ENCODE results near the gene AARSD1. TPM values are rescaled to one million over a fixed set of nuclear protein-coding genes. Genes with fewer than 3 reads are reported as not detected.
"Not testable (repeated sequence)": the region's sequence is repeated elsewhere in the genome, so short reads cannot be mapped to it uniquely, and the experiment has no call there.

The AARSD1 gene
- total RNA-seq, 1 experiment from 2014 or later, result 35.4 TPM

DNA sequence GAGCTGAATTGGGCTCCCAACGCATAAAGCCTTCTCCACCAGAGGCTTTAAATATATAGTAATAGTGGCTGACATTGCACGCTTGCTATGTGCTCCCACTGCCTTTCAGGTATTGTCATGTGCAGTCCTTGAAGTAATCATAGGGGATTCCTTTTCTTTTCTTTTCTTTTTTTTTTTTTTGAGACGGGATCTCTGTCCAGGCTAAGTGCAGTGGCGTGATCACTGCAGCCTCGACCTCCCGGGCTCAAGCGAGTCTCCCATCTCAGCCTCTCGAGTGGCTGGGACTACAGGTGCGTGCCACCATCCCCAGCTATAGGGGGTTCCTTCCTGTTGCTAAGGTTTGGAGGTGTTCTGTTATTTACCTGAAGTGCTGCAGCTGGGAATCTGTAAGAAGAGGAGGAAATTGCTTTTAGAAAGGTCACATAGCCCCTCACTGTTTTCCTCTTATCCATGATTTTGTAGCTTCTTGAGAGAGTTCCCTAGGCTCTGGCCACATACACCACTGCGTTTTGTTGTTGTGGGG lies 34.8 kb upstream of the AARSD1 start:
- Histone ChIP-seq H3K36me3 (ENCODE audit: low read depth) (peaks cover 44% of the 10 kb centered on the region), H3K4me1 (replicated peaks; ENCODE audit: insufficient read depth) (peaks cover 33% of the 10 kb centered on the region), H3K4me2 (peak overlapping the region; percentile 100), H3K79me2 (ENCODE audit: low read depth) (peaks cover 34% of the 10 kb centered on the region), H3K4me3 (peak overlapping the region; percentile 91), H3K9me3 (ENCODE audit: insufficient read depth, low read depth) (no peaks in the 10 kb centered on the region), H3K9me2 (ENCODE audit: insufficient read depth) (no peaks in the 10 kb centered on the region), H3K27ac (peak overlapping the region; percentile 97), H2AFZ (peak overlapping the region; percentile 62; the same call in 1 of the 2 replicates), H3K27me3 (ENCODE audit: insufficient read depth, low read depth) (no peaks in the 10 kb centered on the region), H3F3A (ENCODE audit: insufficient read depth, low read depth) (peaks cover 65% of the 10 kb centered on the region), H4K20me1 (ENCODE audit: insufficient read depth) (peaks cover 25% of the 10 kb centered on the region)
- no TSS peak for BruUV-seq (replicated peaks)
- no peak for DNase-seq
- intact Hi-C loops (cut with micrococcal nuclease; ENCODE audit: unreplicated experiment), result no loop called here
- POLR2A ChIA-PET (ENCODE audit: unreplicated experiment), result interaction anchor here (0.7 to 1.2 kb wide), 2 partner anchors 12 to 34 kb away, joined by 3 to 8 read pairs; no protein-coding TSS in a partner anchor
- CTCF ChIA-PET, result no interaction called here
- TF ChIP-seq EZH2 (IDR thresholded peaks at IDR 0.05; ENCODE audit: low read depth), result no peak
- TF ChIP-seq, protein P1, sequence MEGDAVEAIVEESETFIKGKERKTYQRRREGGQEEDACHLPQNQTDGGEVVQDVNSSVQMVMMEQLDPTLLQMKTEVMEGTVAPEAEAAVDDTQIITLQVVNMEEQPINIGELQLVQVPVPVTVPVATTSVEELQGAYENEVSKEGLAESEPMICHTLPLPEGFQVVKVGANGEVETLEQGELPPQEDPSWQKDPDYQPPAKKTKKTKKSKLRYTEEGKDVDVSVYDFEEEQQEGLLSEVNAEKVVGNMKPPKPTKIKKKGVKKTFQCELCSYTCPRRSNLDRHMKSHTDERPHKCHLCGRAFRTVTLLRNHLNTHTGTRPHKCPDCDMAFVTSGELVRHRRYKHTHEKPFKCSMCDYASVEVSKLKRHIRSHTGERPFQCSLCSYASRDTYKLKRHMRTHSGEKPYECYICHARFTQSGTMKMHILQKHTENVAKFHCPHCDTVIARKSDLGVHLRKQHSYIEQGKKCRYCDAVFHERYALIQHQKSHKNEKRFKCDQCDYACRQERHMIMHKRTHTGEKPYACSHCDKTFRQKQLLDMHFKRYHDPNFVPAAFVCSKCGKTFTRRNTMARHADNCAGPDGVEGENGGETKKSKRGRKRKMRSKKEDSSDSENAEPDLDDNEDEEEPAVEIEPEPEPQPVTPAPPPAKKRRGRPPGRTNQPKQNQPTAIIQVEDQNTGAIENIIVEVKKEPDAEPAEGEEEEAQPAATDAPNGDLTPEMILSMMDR (conservative IDR thresholded peaks at IDR 0.05), result no peak

DNA sequence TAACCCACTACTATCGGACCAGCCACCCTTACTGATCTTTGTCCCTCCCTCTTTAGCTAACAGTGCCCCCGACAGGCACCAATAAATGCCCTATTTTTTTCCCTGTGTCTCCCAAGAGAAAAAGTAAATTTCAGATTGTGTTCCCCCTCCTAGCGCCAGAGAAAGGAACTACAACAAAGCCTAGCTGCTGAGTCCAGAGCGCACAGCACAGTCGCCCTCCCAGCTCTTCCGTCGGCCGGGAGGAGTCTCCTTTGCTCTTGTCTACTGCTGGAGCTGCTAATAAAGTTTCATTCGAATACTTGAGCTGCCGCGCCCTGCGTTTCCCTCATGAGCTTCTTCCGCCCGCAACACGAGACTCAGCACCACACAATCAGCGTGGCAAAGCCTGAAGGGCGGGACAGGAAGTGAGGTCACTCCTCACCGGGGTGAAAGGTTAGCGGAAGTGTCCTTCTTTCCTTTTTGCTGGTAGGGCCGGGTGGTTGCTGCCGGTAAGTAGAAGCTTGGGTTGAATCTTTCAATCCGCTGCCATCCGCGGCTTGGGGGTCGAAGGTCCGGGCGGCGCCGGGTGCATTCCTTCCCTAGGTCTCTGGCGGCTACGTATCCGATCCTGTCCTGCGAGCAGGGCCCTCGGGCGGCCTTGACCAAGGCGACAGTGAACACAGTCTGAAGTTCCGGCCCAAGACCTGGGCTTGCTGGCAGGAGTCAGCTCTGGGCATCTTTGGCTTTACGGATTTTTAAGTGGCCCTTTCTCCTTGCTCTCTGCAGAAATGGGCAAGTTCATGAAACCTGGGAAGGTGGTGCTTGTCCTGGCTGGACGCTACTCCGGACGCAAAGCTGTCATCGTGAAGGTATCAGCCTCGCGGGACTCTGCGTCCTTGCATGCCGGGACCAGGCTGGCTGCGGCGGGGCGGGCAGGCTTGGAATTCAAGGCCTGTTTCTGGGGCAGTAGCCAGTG lies 34.0 kb upstream of the AARSD1 start, which contains the start of gene RPL27:
TSS of gene RPL27 (plus strand) at position 436 of the 955 bp plus-strand sequence. CDS start at position 768, 332 bp downstream.
- Histone ChIP-seq H3K27me3 (ENCODE audit: insufficient read depth, low read depth) (no peaks in the 10 kb centered on the region), H2AFZ (peak within 1 kb of the TSS; percentile 62), H4K20me1 (ENCODE audit: insufficient read depth) (peaks cover 20% of the 10 kb centered on the region), H3K4me1 (replicated peaks; ENCODE audit: insufficient read depth) (peaks cover 33% of the 10 kb centered on the region), H3K4me2 (peak within 1 kb of the TSS; percentile 100), H3K9me2 (ENCODE audit: insufficient read depth) (no peaks in the 10 kb centered on the region), H3F3A (ENCODE audit: insufficient read depth, low read depth) (peaks cover 61% of the 10 kb centered on the region), H3K9me3 (ENCODE audit: insufficient read depth, low read depth) (no peaks in the 10 kb centered on the region), H3K79me2 (ENCODE audit: low read depth) (peaks cover 34% of the 10 kb centered on the region), H3K27ac (peak within 1 kb of the TSS; percentile 97), H3K36me3 (ENCODE audit: low read depth) (peaks cover 42% of the 10 kb centered on the region), H3K4me3 (peak within 1 kb of the TSS; percentile 91)
- TSS peak; percentile 65 for BruUV-seq (replicated peaks)
- ChIA-PET POLR2A (ENCODE audit: unreplicated experiment) (interaction anchor here (0.5 to 1.2 kb wide), 15 partner anchors 13 to 1589 kb away, joined by 3 to 25 read pairs (median 5); partner anchors contain the start of genes AARSD1 and BECN1), CTCF (interaction anchor here (0.6 to 0.7 kb wide), 3 partner anchors 39 to 1215 kb away, joined by 3 to 5 read pairs (median 5); partner anchors contain the start of gene BECN1)
- peak; percentile 93 to 99 for DNase-seq
- no peak for TF ChIP-seq EZH2 (IDR thresholded peaks at IDR 0.05; ENCODE audit: low read depth)
- TF ChIP-seq, protein P1 (conservative IDR thresholded peaks at IDR 0.05), result peak; percentile 85
- intact Hi-C loops (cut with micrococcal nuclease; ENCODE audit: unreplicated experiment), result loop anchor here (1.0 kb wide), 1 partner anchor 155 kb away; no protein-coding TSS in a partner anchor

DNA sequence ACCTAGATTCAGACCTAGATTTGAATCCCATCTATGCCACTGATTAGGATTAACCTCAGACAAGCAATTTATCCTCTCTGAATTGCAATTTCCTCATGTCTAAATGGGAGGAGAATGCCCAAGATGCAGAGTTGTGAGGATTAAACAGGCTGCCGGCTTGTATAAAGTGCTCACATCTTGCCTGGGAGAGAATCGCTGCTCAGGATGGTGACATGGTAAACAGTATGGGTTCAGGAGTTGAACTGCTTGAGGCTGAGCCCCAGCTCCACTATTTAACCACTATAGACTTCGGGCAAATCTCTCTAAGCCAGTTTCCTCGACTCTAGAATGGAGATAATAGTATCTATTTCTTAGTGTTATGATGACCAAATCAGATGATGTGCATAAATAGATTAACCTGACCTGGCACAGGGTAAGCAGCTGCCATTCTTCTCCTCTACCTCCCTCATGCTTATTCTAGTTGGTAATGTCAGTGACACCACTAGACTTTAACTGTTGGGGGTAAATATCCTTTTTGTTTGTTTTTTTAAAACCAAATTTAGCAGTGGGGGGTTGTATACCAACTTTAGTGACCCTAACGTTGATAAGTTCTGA lies 33.2 kb upstream of the AARSD1 start:
- Histone ChIP-seq H4K20me1 (ENCODE audit: insufficient read depth) (peaks cover 12% of the 10 kb centered on the region), H3K4me2 (peak overlapping the region; percentile 79), H3K27ac (peak overlapping the region; percentile 40), H2AFZ (peak overlapping the region; percentile 56; the same call in 1 of the 2 replicates), H3F3A (ENCODE audit: insufficient read depth, low read depth) (peaks cover 58% of the 10 kb centered on the region), H3K9me3 (ENCODE audit: insufficient read depth, low read depth) (no peaks in the 10 kb centered on the region), H3K79me2 (ENCODE audit: low read depth) (peaks cover 34% of the 10 kb centered on the region), H3K4me1 (replicated peaks; ENCODE audit: insufficient read depth) (peaks cover 33% of the 10 kb centered on the region), H3K4me3 (peak overlapping the region; percentile 49; the same call in 1 of the 2 replicates), H3K27me3 (ENCODE audit: insufficient read depth, low read depth) (no peaks in the 10 kb centered on the region), H3K9me2 (ENCODE audit: insufficient read depth) (no peaks in the 10 kb centered on the region), H3K36me3 (ENCODE audit: low read depth) (peaks cover 41% of the 10 kb centered on the region)
- ChIA-PET POLR2A (ENCODE audit: unreplicated experiment) (interaction anchor here (0.5 to 1.2 kb wide), 18 partner anchors 13 to 1590 kb away, joined by 3 to 25 read pairs (median 5); partner anchors contain the start of genes AARSD1 and BECN1), CTCF (interaction anchor here (0.6 to 0.7 kb wide), 3 partner anchors 39 to 1214 kb away, joined by 3 to 5 read pairs (median 5); partner anchors contain the start of gene BECN1)
- TSS peak; percentile 21 for BruUV-seq (replicated peaks)
- TF ChIP-seq, protein P1 (conservative IDR thresholded peaks at IDR 0.05), result no peak
- TF ChIP-seq EZH2 (IDR thresholded peaks at IDR 0.05; ENCODE audit: low read depth), result no peak
- DNase-seq, result no peak
- intact Hi-C loops (cut with micrococcal nuclease; ENCODE audit: unreplicated experiment), result no loop called here

DNA sequence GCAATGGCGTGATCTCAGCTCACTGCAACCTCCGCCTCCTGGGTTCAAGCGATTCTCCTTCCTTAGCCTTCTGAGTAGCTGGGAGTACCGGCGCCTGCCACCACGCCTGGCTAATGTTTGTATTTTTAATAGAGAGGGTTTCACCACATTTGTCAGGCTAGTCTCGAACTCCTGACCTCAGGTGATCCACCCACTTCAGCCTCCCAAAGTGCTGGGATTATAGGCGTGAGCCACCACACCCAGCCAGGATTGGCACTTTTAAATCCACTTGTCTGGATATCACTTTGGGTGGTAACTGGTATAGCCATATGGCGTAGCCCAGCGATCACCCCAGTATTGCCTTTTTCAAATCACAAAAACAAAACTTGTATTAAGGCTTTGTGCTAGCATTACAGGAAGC lies 29.7 kb upstream of the AARSD1 start:
- H3K27me3 ChIP-seq (ENCODE audit: insufficient read depth, low read depth); CTCF ChIA-PET; intact Hi-C loops (cut with micrococcal nuclease; ENCODE audit: unreplicated experiment); H3K9me2 ChIP-seq (ENCODE audit: insufficient read depth); H4K20me1 ChIP-seq (ENCODE audit: insufficient read depth); POLR2A ChIA-PET (ENCODE audit: unreplicated experiment); H2AFZ ChIP-seq; DNase-seq; H3K4me2 ChIP-seq; H3K4me3 ChIP-seq; H3K79me2 ChIP-seq (ENCODE audit: low read depth); BruUV-seq (replicated peaks); H3K9me3 ChIP-seq (ENCODE audit: insufficient read depth, low read depth); H3K27ac ChIP-seq: not testable (repeated sequence)
- Histone ChIP-seq H3K36me3 (ENCODE audit: low read depth) (peaks cover 27% of the 10 kb centered on the region), H3F3A (ENCODE audit: insufficient read depth, low read depth) (peaks cover 51% of the 10 kb centered on the region), H3K4me1 (replicated peaks; ENCODE audit: insufficient read depth) (peaks cover 37% of the 10 kb centered on the region)

All from PC-9 (cell line).